Esophagus muscularis mucosa (tissue), 4 donors: Measurements from ENCODE around the gene ZDHHC13. TPM values are rescaled to one million over a fixed set of nuclear protein-coding genes. Genes with fewer than 3 reads are reported as not detected.

Experiments used
- DNase-seq: peaks from one replicate; pipeline ENCODE4 v3.0.0-alpha.2; 2017; ENCODE audit errors: extremely low spot score
- H3K27ac ChIP-seq, 4 donors: fragments of 200-600 bp; sonication (generic); replicated peaks in 1 of 4; 1 replicate in 3 of 4; 2 replicates in 1 of 4; pipeline ENCODE4 v1.5.1; 2016 to 2019; ENCODE audit warnings: mild to moderate bottlenecking in 1 of 4
- H3K27me3 ChIP-seq, 4 donors: fragments of 200-600 bp; sonication (generic); one replicate each; pipeline versions ENCODE4 v1.5.1 to v1.6.0; 2016 to 2019
- H3K36me3 ChIP-seq, 4 donors: fragments of 200-600 bp; sonication (generic); one replicate each; pipeline ENCODE4 v1.5.1; 2016 to 2019
- H3K4me1 ChIP-seq, 4 donors: fragments of 200-600 bp; sonication (generic); one replicate each; pipeline ENCODE4 v1.5.1; 2016 to 2019
- H3K4me3 ChIP-seq, 4 donors: fragments of 200-600 bp; sonication (generic); 1 replicate in 2 of 4; 2 replicates in 2 of 4; pipeline ENCODE4 v1.5.1; 2016 to 2019; ENCODE audit warnings: mild to moderate bottlenecking in 4 of 4, moderate library complexity in 1 of 4
- H3K9me3 ChIP-seq, 4 donors: fragments of 200-600 bp; sonication (generic); 1 replicate in 3 of 4; 2 replicates in 1 of 4; pipeline ENCODE4 v1.5.1; 2016 to 2019
- EP300 ChIP-seq: sonication (generic); formaldehyde crosslinking; IDR thresholded peaks from one replicate; pipeline ENCODE4 v1.6.1; 2017; ENCODE audit warnings: antibody characterized with exemption
- POLR2A ChIP-seq: fragments of 450-650 bp; IDR thresholded peaks from one replicate; pipeline ENCODE4 v1.6.1; 2017; ENCODE audit warnings: antibody characterized with exemption, moderate library complexity, mild to moderate bottlenecking, low read depth
- POLR2AphosphoS5 ChIP-seq, 2 donors: sonication (generic); formaldehyde crosslinking; IDR thresholded peaks; one replicate each; pipeline ENCODE4 v1.6.1; 2017; ENCODE audit warnings: antibody characterized with exemption in 2 of 2
- WGBS: methylation state at CpG from one replicate; pipeline ENCODE4 v1.1.5; 2018; 5-methylcytosine and 5-hydroxymethylcytosine counted together
- intact Hi-C: fragments of 100-400 bp; cut with DNase I; formaldehyde crosslinking; loops from one replicate; pipeline ENCODE4 v1.15.1; 2023
- total RNA-seq, 4 donors: library from RNA; depleted of rRNA; stranded (reverse); fragments of >200 nt; gene quantifications; one replicate each; pipeline versions ENCODE4 v1.1.0 to v1.2.1, GENCODE V29; 2016
- TF ChIP-seq, protein P1 (sequence below), 3 experiments: fragments of 200-600 bp in 2 of 3; fragments of 450-650 bp in 1 of 3; sonication (generic) in 2 of 3; IDR thresholded peaks; one replicate each; pipeline ENCODE4 v1.5.1; 2017 to 2019; ENCODE audit warnings: antibody characterized with exemption in 3 of 3, mild to moderate bottlenecking in 2 of 3, moderate library complexity in 1 of 3

ZDHHC13 gene
- total RNA-seq, 4 donors from 2014 or later = 4.1 to 5.5 (median 4.9) TPM

GRCh38 chr11:19145319-19145718 is 28.4 kb downstream of the ZDHHC13 start:
- Histone ChIP-seq H3K36me3 (peaks cover 0 to 31% (median 6%) of the 10 kb centered on the region in 4 donors), H3K4me3 (no peak overlapping the region), H3K4me1 (no peaks in the 10 kb centered on the region), H3K27ac (no peak overlapping the region), H3K9me3 (no peaks in the 10 kb centered on the region), H3K27me3 (no peaks in the 10 kb centered on the region)
- TF ChIP-seq, protein P1, sequence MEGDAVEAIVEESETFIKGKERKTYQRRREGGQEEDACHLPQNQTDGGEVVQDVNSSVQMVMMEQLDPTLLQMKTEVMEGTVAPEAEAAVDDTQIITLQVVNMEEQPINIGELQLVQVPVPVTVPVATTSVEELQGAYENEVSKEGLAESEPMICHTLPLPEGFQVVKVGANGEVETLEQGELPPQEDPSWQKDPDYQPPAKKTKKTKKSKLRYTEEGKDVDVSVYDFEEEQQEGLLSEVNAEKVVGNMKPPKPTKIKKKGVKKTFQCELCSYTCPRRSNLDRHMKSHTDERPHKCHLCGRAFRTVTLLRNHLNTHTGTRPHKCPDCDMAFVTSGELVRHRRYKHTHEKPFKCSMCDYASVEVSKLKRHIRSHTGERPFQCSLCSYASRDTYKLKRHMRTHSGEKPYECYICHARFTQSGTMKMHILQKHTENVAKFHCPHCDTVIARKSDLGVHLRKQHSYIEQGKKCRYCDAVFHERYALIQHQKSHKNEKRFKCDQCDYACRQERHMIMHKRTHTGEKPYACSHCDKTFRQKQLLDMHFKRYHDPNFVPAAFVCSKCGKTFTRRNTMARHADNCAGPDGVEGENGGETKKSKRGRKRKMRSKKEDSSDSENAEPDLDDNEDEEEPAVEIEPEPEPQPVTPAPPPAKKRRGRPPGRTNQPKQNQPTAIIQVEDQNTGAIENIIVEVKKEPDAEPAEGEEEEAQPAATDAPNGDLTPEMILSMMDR (IDR thresholded peaks at IDR 0.05) = no peak
- TF ChIP-seq POLR2AphosphoS5 (IDR thresholded peaks at IDR 0.05) (no peak), POLR2A (no peak), EP300 (no peak)
- intact Hi-C loops = no loop called here
- no peak for DNase-seq
- WGBS = 76% methylated on average over 3 of the region's 3 CpGs

GRCh38 chr11:19156892-19157291 is 39.9 kb downstream of the ZDHHC13 start:
- 73% methylated on average over 3 of the region's 3 CpGs for WGBS
- TF ChIP-seq POLR2AphosphoS5 (IDR thresholded peaks at IDR 0.05) (no peak), POLR2A (no peak)
- TF ChIP-seq, protein P1 (IDR thresholded peaks at IDR 0.05) = no peak
- no peaks in the 10 kb centered on the region for H3K9me3 ChIP-seq
- DNase-seq = no peak
- no peak overlapping the region for H3K27ac ChIP-seq
- peaks cover 0 to 26% (median 8%) of the 10 kb centered on the region in 4 donors for H3K36me3 ChIP-seq
- intact Hi-C loops = no loop called here
- H3K4me3 ChIP-seq = no peak overlapping the region
- no peaks in the 10 kb centered on the region for H3K27me3 ChIP-seq
- no peaks in the 10 kb centered on the region for H3K4me1 ChIP-seq

DNA sequence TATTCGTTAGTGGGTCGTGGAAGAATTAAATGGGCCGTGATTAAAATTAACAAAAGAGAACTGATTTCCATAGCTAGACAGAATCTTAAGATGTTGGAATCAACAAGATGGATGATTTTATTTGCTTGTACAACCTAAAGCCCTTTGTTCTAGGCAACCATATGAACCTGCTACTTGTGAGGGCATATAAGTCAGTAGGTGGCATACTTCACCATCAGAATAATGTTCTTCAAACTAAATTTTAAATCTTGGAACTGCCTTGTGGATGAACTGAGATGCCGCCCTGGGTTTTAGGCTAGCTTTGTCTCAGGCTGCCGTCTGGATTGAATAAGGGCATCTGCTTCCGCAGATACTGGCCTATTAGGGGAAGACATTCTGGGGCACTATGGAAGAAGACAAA is 43.9 kb downstream of the ZDHHC13 start:
- H3K27me3 ChIP-seq = no peaks in the 10 kb centered on the region
- peaks cover 13 to 38% (median 20%) of the 10 kb centered on the region in 4 donors for H3K36me3 ChIP-seq
- intact Hi-C loops = no loop called here
- no peaks in the 10 kb centered on the region for H3K9me3 ChIP-seq
- H3K4me1 ChIP-seq = no peaks in the 10 kb centered on the region
- 94% methylated on average over 6 of the region's 6 CpGs for WGBS
- no peak for DNase-seq
- TF ChIP-seq POLR2A (no peak), EP300 (no peak), POLR2AphosphoS5 (IDR thresholded peaks at IDR 0.05) (no peak)
- TF ChIP-seq, protein P1 (IDR thresholded peaks at IDR 0.05) = no peak
- no peak overlapping the region for H3K27ac ChIP-seq
- H3K4me3 ChIP-seq = no peak overlapping the region

DNA sequence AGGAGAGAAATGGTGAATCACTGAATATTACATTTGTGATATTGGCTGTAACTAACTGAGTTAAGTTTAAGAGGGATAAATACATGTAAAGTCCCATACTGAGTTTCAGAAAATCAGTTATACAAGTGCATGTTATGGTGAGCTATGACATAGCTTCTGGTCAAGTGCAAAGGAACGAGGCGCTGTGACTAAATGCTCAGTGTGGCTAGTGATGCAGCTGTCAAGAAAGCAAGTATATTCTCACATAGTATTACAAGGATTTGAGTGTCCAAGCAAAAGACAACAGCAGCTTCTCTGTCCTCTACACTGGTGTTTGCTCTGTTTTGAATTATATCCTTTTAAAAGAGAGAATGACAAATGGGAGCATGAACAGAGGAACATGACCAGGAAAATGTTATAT is 44.7 kb downstream of the ZDHHC13 start:
- no peak for DNase-seq
- H3K27me3 ChIP-seq = no peaks in the 10 kb centered on the region
- 98% methylated on average over 2 of the region's 2 CpGs for WGBS
- H3K27ac ChIP-seq = no peak overlapping the region
- no peaks in the 10 kb centered on the region for H3K4me1 ChIP-seq
- TF ChIP-seq, protein P1 (IDR thresholded peaks at IDR 0.05) = no peak
- TF ChIP-seq POLR2AphosphoS5 (IDR thresholded peaks at IDR 0.05) = no peak
- no peak for TF ChIP-seq POLR2A
- no peak for TF ChIP-seq EP300
- H3K4me3 ChIP-seq = no peak overlapping the region
- intact Hi-C loops = no loop called here
- peaks cover 13 to 42% (median 23%) of the 10 kb centered on the region in 4 donors for H3K36me3 ChIP-seq
- H3K9me3 ChIP-seq = no peaks in the 10 kb centered on the region

GRCh38 chr11:19162951-19163505 is 46.1 kb downstream of the ZDHHC13 start:
- DNase-seq = no peak
- no peaks in the 10 kb centered on the region for H3K4me1 ChIP-seq
- H3K9me3 ChIP-seq = no peaks in the 10 kb centered on the region
- H3K36me3 ChIP-seq = peaks cover 13 to 38% (median 21%) of the 10 kb centered on the region in 4 donors
- TF ChIP-seq EP300 (no peak), POLR2A (no peak), POLR2AphosphoS5 (IDR thresholded peaks at IDR 0.05) (no peak)
- TF ChIP-seq, protein P1 (IDR thresholded peaks at IDR 0.05) = no peak
- intact Hi-C loops = no loop called here
- 92% methylated on average over 1 of the region's 1 CpG for WGBS
- no peaks in the 10 kb centered on the region for H3K27me3 ChIP-seq
- no peak overlapping the region for H3K4me3 ChIP-seq
- H3K27ac ChIP-seq = no peak overlapping the region
